Small intestine (tissue), 7 donors: ENCODE results near the gene CSNK1A1. TPM values are rescaled to one million over a fixed set of nuclear protein-coding genes. Genes with fewer than 3 reads are reported as not detected.

Experiments used
- DNase-seq, 2 donors: peaks; one replicate each; pipeline versions ENCODE4 v3.0.0 to v3.0.0-alpha.2; 2013
- FAIRE-seq: peaks from 2 replicates; lab custom pipeline; 2012; peaks lifted over from hg19 to GRCh38; lab: Jason Lieb, UNC
- H3K27ac ChIP-seq, 3 donors: one replicate each; pipeline ENCODE4 v1.5.1; 2013; ENCODE audit warnings: low read length in 2 of 3, mild to moderate bottlenecking in 2 of 3, control low read depth in 1 of 3, inconsistent platforms in 1 of 3, low read depth in 1 of 3, moderate library complexity in 1 of 3
- H3K27me3 ChIP-seq, 3 donors: one replicate each; pipeline ENCODE4 v1.6.1; 2013; ENCODE audit warnings: low read length in 3 of 3, inconsistent platforms in 1 of 3; ENCODE audit not compliant: control insufficient read depth in 3 of 3, insufficient read depth in 3 of 3
- H3K36me3 ChIP-seq, 3 donors: one replicate each; pipeline ENCODE4 v1.6.1; 2013; ENCODE audit warnings: low read length in 3 of 3, inconsistent platforms in 1 of 3, low read depth in 1 of 3, mild to moderate bottlenecking in 1 of 3, moderate library complexity in 1 of 3; ENCODE audit not compliant: control insufficient read depth in 3 of 3, insufficient read depth in 2 of 3
- H3K4me1 ChIP-seq, 3 donors: one replicate each; pipeline ENCODE4 v1.6.1; 2013; ENCODE audit warnings: low read length in 2 of 3, inconsistent platforms in 1 of 3, low read depth in 1 of 3, mild to moderate bottlenecking in 1 of 3, moderate library complexity in 1 of 3; ENCODE audit not compliant: control insufficient read depth in 3 of 3, insufficient read depth in 2 of 3
- H3K4me3 ChIP-seq, 3 donors: one replicate each; pipeline ENCODE4 v1.5.1; 2013; ENCODE audit warnings: low read length in 3 of 3, control low read depth in 1 of 3, inconsistent platforms in 1 of 3, low read depth in 1 of 3, mild to moderate bottlenecking in 1 of 3, moderate library complexity in 1 of 3
- H3K9me3 ChIP-seq, 2 donors: one replicate each; pipeline ENCODE4 v1.6.1; 2013; ENCODE audit warnings: low read depth in 1 of 2, low read length in 1 of 2; ENCODE audit not compliant: control insufficient read depth in 2 of 2, insufficient read depth in 1 of 2
- WGBS, 3 donors: extraction: QIAGEN DNeasy Blood & Tissue Kit; methylation state at CpG; one replicate each; pipeline ENCODE4 v1.1.7; 2013; 5-methylcytosine and 5-hydroxymethylcytosine counted together
- polyA plus RNA-seq, 4 donors: library from polyadenylated mRNA; stranded (reverse) in 3 of 4; unstranded in 1 of 4; fragments of 200-250 nt in 3 of 4; fragments of 120-200 nt in 1 of 4; gene quantifications; one replicate each; pipeline versions ENCODE4 v1.2.1 to v1.2.3, GENCODE V29; 2013
- donor health status: healthy with polysubstance abuse.
- donor health status: control.
- donor health status: control.
- donor health status: Bipolar disorder and iron deficiency.
- donor health status: healthy.

Gene CSNK1A1
- polyA plus RNA-seq, 4 donors = 58.6 to 118 (median 84.5) TPM

- H3K4me3 ChIP-seq = peak overlapping the region; percentile 80 to 89 (median 88)
- H3K9me3 ChIP-seq = no peaks in the 10 kb centered on the region
- peak overlapping the region; percentile 95 to 99 (median 97) for H3K27ac ChIP-seq
- WGBS, 3 donors = 0 to 1% (median 0%) methylated on average over 12 of the region's 12 CpGs
- H3K27me3 ChIP-seq = no peaks in the 10 kb centered on the region
- peaks cover 2 to 6% (median 2%) of the 10 kb centered on the region in 3 donors for H3K4me1 ChIP-seq
- DNase-seq = no peak
- peaks cover 2 to 33% (median 9%) of the 10 kb centered on the region in 3 donors for H3K36me3 ChIP-seq
- FAIRE-seq = no peak
Observed at GRCh38 chr5:149550268-149550583, 1.0 kb downstream of the CSNK1A1 start.

- H3K27ac ChIP-seq = peak overlapping the region; percentile 95 to 99 (median 97)
- H3K4me1 ChIP-seq = peaks cover 3 to 11% (median 7%) of the 10 kb centered on the region in 3 donors
- WGBS, 3 donors = 0 to 1% (median 1%) methylated on average over 25 of the region's 25 CpGs
- FAIRE-seq = no peak
- H3K27me3 ChIP-seq = no peaks in the 10 kb centered on the region
- peak overlapping the region; percentile 80 to 89 (median 88) for H3K4me3 ChIP-seq
- peaks cover 5 to 38% (median 11%) of the 10 kb centered on the region in 3 donors for H3K36me3 ChIP-seq
- DNase-seq = peak; percentile 60 to 71
- H3K9me3 ChIP-seq = no peaks in the 10 kb centered on the region
Observed at GRCh38 chr5:149549461-149550267, 1.6 kb downstream of the CSNK1A1 start.

- H3K4me1 ChIP-seq = peaks cover 6 to 21% (median 11%) of the 10 kb centered on the region in 3 donors
Observed at GRCh38 chr5:149546974-149547373, 4.3 kb downstream of the CSNK1A1 start.

GRCh38 chr5:149545327-149545726, 5.9 kb downstream of the CSNK1A1 start:
- DNase-seq (no peak), FAIRE-seq (no peak)
- H3K27me3 ChIP-seq = no peaks in the 10 kb centered on the region
- H3K27ac ChIP-seq = peak overlapping the region in 1 of 3 donors; percentile 34
- peaks cover 7 to 55% (median 11%) of the 10 kb centered on the region in 3 donors for H3K36me3 ChIP-seq
- H3K4me3 ChIP-seq = no peak overlapping the region
- H3K9me3 ChIP-seq = no peaks in the 10 kb centered on the region
- peaks cover 6 to 21% (median 11%) of the 10 kb centered on the region in 3 donors for H3K4me1 ChIP-seq
- WGBS, 3 donors = 80 to 87% (median 82%) methylated on average over 6 of the region's 6 CpGs

More at GRCh38 chr5:149546974-149547373, 4.3 kb downstream of the CSNK1A1 start:
- Histone ChIP-seq H3K27ac (peak overlapping the region in 1 of 3 donors; percentile 5), H3K4me3 (no peak overlapping the region), H3K27me3 (no peaks in the 10 kb centered on the region), H3K9me3 (no peaks in the 10 kb centered on the region), H3K36me3 (peaks cover 7 to 40% (median 11%) of the 10 kb centered on the region in 3 donors)
- DNase-seq (peak; percentile 55), FAIRE-seq (no peak)

- no peaks in the 10 kb centered on the region for H3K9me3 ChIP-seq
- FAIRE-seq (no peak), DNase-seq (no peak)
- 55 to 64% (median 59%) methylated on average over 3 of the region's 3 CpGs for WGBS, 3 donors
- H3K27ac ChIP-seq = peak overlapping the region in 2 of 3 donors; percentile 11 to 26
- H3K36me3 ChIP-seq = peaks cover 7 to 49% (median 11%) of the 10 kb centered on the region in 3 donors
- peaks cover 6 to 21% (median 11%) of the 10 kb centered on the region in 3 donors for H3K4me1 ChIP-seq
- H3K27me3 ChIP-seq = no peaks in the 10 kb centered on the region
- no peak overlapping the region for H3K4me3 ChIP-seq
Observed at GRCh38 chr5:149544028-149544420, 7.2 kb downstream of the CSNK1A1 start.

GRCh38 chr5:149543361-149544027, 7.7 kb downstream of the CSNK1A1 start:
- peak; percentile 32 to 50 for DNase-seq
- Histone ChIP-seq H3K27ac (peak overlapping the region; percentile 26 to 41 (median 36)), H3K36me3 (peaks cover 7 to 46% (median 11%) of the 10 kb centered on the region in 3 donors), H3K4me3 (no peak overlapping the region), H3K4me1 (peaks cover 6 to 21% (median 9%) of the 10 kb centered on the region in 3 donors), H3K9me3 (no peaks in the 10 kb centered on the region), H3K27me3 (no peaks in the 10 kb centered on the region)
- 20 to 41% (median 39%) methylated on average over 8 of the region's 8 CpGs for WGBS, 3 donors
- FAIRE-seq = no peak

GRCh38 chr5:149541893-149542292, 9.3 kb downstream of the CSNK1A1 start:
- peaks cover 6 to 21% (median 6%) of the 10 kb centered on the region in 3 donors for H3K4me1 ChIP-seq
- FAIRE-seq (no peak), DNase-seq (no peak)
- no peak overlapping the region for H3K4me3 ChIP-seq
- no peak overlapping the region for H3K27ac ChIP-seq
- WGBS, 3 donors = 79 to 88% (median 84%) methylated on average over 6 of the region's 6 CpGs
- no peaks in the 10 kb centered on the region for H3K27me3 ChIP-seq
- peaks cover 7 to 42% (median 16%) of the 10 kb centered on the region in 3 donors for H3K36me3 ChIP-seq
- no peaks in the 10 kb centered on the region for H3K9me3 ChIP-seq

- Histone ChIP-seq H3K4me3 (no peak overlapping the region), H3K36me3 (peaks cover 4 to 36% (median 6%) of the 10 kb centered on the region in 3 donors), H3K4me1 (peaks cover 4 to 17% (median 4%) of the 10 kb centered on the region in 3 donors), H3K9me3 (no peaks in the 10 kb centered on the region), H3K27ac (no peak overlapping the region), H3K27me3 (no peaks in the 10 kb centered on the region)
- DNase-seq (no peak), FAIRE-seq (no peak)
- WGBS, 3 donors = 58 to 61% (median 59%) methylated on average over 3 of the region's 3 CpGs
Observed at GRCh38 chr5:149540089-149540488, 11.2 kb downstream of the CSNK1A1 start.
